Measurements from ENCODE around the gene SLC6A15. TPM values are rescaled to one million over a fixed set of nuclear protein-coding genes. Genes with fewer than 3 reads are reported as not detected.

SLC6A15 gene
- total RNA-seq, 1 experiment from 2014 or later, result not detected

DNA sequence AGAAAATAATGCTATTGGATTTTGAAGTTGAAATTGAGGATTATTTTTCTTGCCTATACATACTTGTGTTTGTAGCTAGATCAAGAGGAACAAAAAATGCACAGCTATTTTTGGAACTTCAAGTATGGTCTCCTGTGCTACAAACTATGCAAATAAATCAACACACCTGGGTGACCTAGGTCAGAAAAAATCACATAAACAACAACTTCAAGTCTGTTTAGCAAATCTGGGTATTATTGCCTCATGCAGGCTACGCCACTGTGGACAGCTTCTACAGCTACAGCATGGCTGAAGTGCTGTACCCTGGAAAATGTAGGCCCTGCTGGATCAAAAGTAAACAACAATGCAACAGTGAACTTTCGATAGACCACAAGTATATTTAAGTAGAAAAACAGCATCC is 87.5 kb downstream of the SLC6A15 start:
- no peaks in the 10 kb centered on the region for H3K27me3 Mint-ChIP-seq (ENCODE audit: unreplicated experiment)

DNA sequence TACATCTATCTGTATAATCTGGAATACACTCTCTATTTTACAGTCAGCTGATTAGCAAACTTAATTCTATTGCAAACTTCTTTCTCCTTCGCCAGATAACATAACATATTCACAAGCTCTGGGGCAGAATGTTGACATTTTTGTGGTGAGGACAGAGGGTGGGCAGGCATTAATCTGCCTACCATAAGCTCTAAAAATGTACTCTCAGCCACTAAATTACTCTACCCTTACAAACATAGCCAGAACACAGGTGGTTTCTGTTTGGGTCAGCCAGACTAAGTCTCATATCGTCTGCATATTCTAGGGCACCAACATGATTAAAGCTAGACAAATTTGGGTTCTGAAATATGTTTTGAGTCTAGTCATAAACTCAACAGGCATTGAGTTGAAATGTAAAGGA is 90.1 kb downstream of the SLC6A15 start:
- H3K36me3 Mint-ChIP-seq (ENCODE audit: insufficient read depth, unreplicated experiment), result no peaks in the 10 kb centered on the region
- H3K27me3 Mint-ChIP-seq (ENCODE audit: unreplicated experiment), result no peaks in the 10 kb centered on the region
- CTCF ChIA-PET, result no interaction called here
- intact Hi-C loops (cut with micrococcal nuclease; ENCODE audit: unreplicated experiment), result no loop called here
- no peak overlapping the region for H3K27ac Mint-ChIP-seq (ENCODE audit: unreplicated experiment)
- TF ChIP-seq, protein P1, sequence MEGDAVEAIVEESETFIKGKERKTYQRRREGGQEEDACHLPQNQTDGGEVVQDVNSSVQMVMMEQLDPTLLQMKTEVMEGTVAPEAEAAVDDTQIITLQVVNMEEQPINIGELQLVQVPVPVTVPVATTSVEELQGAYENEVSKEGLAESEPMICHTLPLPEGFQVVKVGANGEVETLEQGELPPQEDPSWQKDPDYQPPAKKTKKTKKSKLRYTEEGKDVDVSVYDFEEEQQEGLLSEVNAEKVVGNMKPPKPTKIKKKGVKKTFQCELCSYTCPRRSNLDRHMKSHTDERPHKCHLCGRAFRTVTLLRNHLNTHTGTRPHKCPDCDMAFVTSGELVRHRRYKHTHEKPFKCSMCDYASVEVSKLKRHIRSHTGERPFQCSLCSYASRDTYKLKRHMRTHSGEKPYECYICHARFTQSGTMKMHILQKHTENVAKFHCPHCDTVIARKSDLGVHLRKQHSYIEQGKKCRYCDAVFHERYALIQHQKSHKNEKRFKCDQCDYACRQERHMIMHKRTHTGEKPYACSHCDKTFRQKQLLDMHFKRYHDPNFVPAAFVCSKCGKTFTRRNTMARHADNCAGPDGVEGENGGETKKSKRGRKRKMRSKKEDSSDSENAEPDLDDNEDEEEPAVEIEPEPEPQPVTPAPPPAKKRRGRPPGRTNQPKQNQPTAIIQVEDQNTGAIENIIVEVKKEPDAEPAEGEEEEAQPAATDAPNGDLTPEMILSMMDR (IDR thresholded peaks at IDR 0.05; ENCODE audit: unreplicated experiment), result no peak
- H3K9me3 Mint-ChIP-seq (ENCODE audit: low read depth, unreplicated experiment), result no peaks in the 10 kb centered on the region
- no TSS peak for BruUV-seq (replicated peaks)
- no peak for DNase-seq
- no peak overlapping the region for H3K4me3 Mint-ChIP-seq (ENCODE audit: low read depth, unreplicated experiment)
- peaks cover 8% of the 10 kb centered on the region for H3K4me1 Mint-ChIP-seq (ENCODE audit: low read depth, unreplicated experiment)

More for the DNA sequence above, 87.5 kb downstream of the SLC6A15 start:
- Mint-ChIP-seq H3K36me3 (ENCODE audit: insufficient read depth, unreplicated experiment) (no peaks in the 10 kb centered on the region), H3K4me1 (ENCODE audit: low read depth, unreplicated experiment) (peaks cover 7% of the 10 kb centered on the region), H3K27ac (ENCODE audit: unreplicated experiment) (no peak overlapping the region), H3K4me3 (ENCODE audit: low read depth, unreplicated experiment) (no peak overlapping the region), H3K9me3 (ENCODE audit: low read depth, unreplicated experiment) (peaks cover 3% of the 10 kb centered on the region)
- no TSS peak for BruUV-seq (replicated peaks)
- CTCF ChIA-PET, result no interaction called here
- intact Hi-C loops (cut with micrococcal nuclease; ENCODE audit: unreplicated experiment), result no loop called here
- no peak for DNase-seq
- TF ChIP-seq, protein P1 (IDR thresholded peaks at IDR 0.05; ENCODE audit: unreplicated experiment), result no peak

DNA sequence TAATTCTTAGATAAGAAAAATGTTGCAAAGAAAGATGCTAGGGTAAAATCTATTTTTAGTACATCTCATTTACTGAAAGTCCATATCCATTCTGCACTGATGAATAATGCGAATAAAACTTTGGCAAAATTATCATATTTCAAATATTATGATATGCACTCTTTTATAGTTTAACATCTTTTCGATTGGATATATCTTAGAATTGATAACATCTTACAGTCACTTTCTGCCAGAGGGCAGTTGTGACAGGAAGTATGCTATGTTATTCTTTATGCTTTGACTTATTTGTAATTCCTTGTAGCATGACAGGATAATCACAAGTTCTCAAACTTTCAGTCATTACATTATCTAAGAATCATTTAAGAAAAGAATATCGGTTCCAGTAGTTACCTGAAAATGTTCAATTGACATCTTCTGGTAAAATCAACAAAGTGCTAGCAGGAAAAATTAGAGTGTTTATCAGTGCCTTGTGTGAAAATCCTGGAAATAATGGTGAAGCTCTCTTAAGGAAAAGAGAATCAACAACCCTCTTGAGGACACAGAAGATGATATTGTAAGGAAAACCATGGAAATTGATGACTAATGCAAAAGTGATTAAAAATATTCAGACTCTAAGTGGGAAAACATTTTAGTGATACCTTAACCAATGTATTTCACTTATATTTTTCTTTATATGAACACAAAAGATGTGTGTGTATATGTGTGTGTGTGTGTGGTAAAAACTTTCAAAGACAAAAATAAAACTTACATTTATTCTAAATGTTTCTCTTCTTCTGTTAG is 95.5 kb downstream of the SLC6A15 start:
- CTCF ChIA-PET, result no interaction called here
- intact Hi-C loops (cut with micrococcal nuclease; ENCODE audit: unreplicated experiment), result no loop called here
- TF ChIP-seq, protein P1 (IDR thresholded peaks at IDR 0.05; ENCODE audit: unreplicated experiment), result no peak
- Mint-ChIP-seq H3K36me3 (ENCODE audit: insufficient read depth, unreplicated experiment) (no peaks in the 10 kb centered on the region), H3K27ac (ENCODE audit: unreplicated experiment) (no peak overlapping the region), H3K4me3 (ENCODE audit: low read depth, unreplicated experiment) (no peak overlapping the region), H3K9me3 (ENCODE audit: low read depth, unreplicated experiment) (no peaks in the 10 kb centered on the region), H3K27me3 (ENCODE audit: unreplicated experiment) (no peaks in the 10 kb centered on the region), H3K4me1 (ENCODE audit: low read depth, unreplicated experiment) (peaks cover 8% of the 10 kb centered on the region)
- BruUV-seq (replicated peaks), result no TSS peak
- no peak for DNase-seq

DNA sequence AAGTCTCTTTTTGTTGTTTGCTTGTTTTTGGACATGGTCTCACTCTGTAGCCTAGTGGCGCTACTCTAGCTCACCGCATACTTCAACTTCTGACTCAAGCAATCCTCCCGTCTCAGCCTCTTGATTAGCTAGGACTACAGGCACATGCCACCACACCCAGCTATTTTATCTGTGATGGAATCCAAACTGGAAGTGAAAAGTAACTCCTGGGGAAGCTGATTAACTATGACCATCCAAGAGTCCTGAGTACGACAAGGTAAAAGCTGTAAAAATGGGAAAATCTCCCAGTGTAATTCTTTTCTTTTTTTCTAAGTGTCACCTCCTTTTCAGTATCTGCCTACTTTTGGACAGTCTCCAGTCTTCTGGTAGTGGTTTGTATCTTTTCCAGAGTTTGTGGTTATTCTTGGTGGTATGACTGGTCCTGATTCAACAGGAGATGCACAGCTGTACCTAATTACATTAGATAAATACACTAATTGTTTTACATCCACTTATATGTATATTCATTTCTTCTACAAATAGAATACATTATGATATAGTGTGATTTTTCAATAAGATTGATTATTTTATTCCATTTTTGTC is 97.8 kb downstream of the SLC6A15 start:
- intact Hi-C loops (cut with micrococcal nuclease; ENCODE audit: unreplicated experiment), result no loop called here
- TF ChIP-seq, protein P1 (IDR thresholded peaks at IDR 0.05; ENCODE audit: unreplicated experiment), result no peak
- BruUV-seq (replicated peaks), result no TSS peak
- no peak overlapping the region for H3K27ac Mint-ChIP-seq (ENCODE audit: unreplicated experiment)
- no peaks in the 10 kb centered on the region for H3K27me3 Mint-ChIP-seq (ENCODE audit: unreplicated experiment)
- H3K4me3 Mint-ChIP-seq (ENCODE audit: low read depth, unreplicated experiment), result no peak overlapping the region
- no peak for DNase-seq
- no peaks in the 10 kb centered on the region for H3K4me1 Mint-ChIP-seq (ENCODE audit: low read depth, unreplicated experiment)
- CTCF ChIA-PET, result no interaction called here
- no peaks in the 10 kb centered on the region for H3K36me3 Mint-ChIP-seq (ENCODE audit: insufficient read depth, unreplicated experiment)
- H3K9me3 Mint-ChIP-seq (ENCODE audit: low read depth, unreplicated experiment), result no peaks in the 10 kb centered on the region

Data from Calu3 (cell line).